HG03159 (cell line): ENCODE results near the gene CNTN1.

ENCODE experiments used
- ATAC-seq: cut with Tn5 transposase; IDR thresholded peaks from one replicate; pipeline ENCODE4 v1.9.1; 2021; ENCODE audit warnings: mild to moderate bottlenecking, moderate library complexity; ENCODE audit not compliant: unreplicated experiment

The CNTN1 gene

DNA sequence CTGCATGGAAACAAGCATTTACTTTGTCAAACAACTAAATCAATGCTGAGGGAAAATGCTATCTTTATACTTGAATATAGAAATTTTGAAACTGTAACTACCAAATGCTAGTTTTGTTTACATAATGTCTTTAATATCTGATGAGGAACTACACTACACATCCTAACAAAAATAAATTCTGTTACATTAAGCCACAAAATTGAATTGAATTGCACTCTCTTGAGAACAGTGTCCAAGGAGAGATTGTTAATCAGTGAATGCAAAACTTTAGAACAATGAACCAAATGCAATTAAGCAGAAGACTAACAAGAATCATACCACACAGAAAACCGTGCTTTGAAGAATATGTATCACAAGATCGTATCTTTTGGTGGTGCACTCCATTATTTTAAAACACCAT lies 141.6 kb downstream of the CNTN1 start:
- ATAC-seq: no peak

- ATAC-seq: no peak
These were observed 142.1 kb downstream of the CNTN1 start for GRCh38 chr12:40834321-40834720.

GRCh38 chr12:40837891-40838429 lies 145.7 kb downstream of the CNTN1 start:
- ATAC-seq: no peak

GRCh38 chr12:40843495-40843894 lies 151.3 kb downstream of the CNTN1 start:
- ATAC-seq: no peak

GRCh38 chr12:40853221-40853620 lies 161.0 kb downstream of the CNTN1 start:
- no peak for ATAC-seq

DNA sequence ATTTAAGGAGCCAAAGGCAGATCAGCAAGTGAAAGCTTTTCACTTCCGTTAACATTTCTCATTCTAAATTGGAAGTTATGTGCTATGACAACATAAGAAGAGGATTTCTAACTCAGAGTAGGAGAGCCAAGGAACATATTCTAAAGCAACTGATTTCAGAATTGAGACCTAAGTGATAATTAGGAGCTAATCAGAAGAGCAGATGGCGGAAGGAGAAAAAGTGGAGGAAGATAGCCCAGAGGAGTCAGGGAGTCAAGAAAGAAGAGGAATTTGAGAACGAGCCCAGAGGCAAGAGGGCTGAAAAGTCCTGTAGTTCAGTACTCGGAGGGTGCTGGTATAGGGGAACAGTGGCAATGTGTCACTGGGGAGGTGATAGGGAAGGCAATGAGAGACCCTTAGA lies 162.4 kb downstream of the CNTN1 start:
- no peak for ATAC-seq

GRCh38 chr12:40864891-40865290 lies 172.7 kb downstream of the CNTN1 start:
- ATAC-seq: no peak

DNA sequence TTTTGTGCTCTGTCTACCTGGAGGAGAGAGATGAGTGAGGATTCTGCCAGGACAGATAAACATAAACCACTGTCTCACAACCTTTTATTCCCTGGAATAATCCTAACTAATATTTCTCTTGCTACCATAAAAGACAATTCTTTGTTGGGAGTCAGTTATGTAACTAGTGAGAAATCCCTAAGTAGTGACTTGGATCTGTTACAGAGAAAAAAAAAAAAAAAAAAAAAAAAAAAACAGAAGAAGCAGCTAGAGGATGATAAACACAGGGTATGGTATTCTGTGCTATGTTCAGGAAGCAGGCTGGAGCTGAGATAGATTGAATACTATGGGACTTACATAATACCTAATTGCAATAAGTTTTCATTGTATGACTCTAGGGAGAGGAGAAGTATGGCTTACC lies 178.7 kb downstream of the CNTN1 start:
- ATAC-seq: no peak

DNA sequence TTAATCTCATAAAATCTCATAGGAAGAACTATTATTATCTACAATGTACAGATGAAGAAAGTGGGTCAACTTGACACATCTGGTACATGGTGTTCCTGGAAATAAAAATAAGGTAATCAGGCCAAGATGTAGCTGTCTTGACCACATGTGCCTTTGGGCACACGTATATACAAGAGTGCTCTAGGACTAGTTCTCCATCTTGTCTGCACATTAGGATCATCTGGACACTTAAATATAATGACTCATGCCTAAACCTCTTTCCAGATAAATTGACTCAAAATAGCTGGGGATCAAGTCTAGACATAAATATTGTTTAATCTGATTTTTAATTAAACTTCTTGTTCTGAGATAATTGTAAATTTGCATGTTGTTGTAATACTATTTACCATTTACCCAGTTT lies 182.6 kb downstream of the CNTN1 start:
- no peak for ATAC-seq

- ATAC-seq: no peak
These were observed 197.1 kb downstream of the CNTN1 start for GRCh38 chr12:40889329-40889728.

- no peak for ATAC-seq
These were observed 200.3 kb downstream of the CNTN1 start for GRCh38 chr12:40892528-40892927.

GRCh38 chr12:40898505-40898904 lies 206.3 kb downstream of the CNTN1 start:
- ATAC-seq: no peak

DNA sequence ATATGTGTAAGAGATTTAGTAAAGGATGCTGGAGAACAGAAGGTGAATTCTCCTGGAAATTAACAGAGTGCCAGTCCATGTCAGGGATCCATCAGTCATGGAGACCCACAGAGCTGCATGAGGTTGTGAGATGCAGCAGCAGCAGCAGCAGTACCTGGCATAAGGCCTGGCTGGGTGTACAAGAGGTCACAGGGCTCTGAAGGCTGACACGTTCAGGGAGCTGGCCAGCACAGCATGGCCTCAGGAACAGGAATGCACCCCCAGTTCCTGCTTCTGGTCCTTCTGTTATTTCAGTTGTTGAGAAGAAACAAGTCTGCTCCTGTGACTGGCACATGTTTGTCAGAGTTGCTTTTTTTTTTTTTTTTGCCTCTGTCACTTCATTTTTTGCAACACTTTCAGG lies 210.8 kb downstream of the CNTN1 start:
- no peak for ATAC-seq

GRCh38 chr12:40907115-40907527 lies 214.9 kb downstream of the CNTN1 start:
- ATAC-seq: peak; percentile 80

DNA sequence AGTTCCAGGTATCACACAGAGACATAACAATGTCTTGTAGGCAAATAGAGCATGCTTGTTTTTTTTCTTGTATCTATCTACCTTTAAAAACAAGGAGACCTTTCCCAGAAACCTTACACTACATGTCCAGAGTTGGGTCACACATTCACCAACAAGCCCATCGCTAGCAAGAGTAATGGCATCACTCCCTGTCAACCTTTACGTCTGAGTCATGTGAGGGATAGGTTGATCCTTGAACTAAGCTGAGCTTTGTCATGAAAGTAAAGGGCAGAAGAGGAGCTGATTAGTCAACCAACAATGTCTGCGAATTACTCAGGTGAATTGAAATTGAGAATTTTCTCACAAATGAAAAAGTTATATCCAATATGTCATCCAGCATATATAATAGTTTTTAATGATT lies 219.4 kb downstream of the CNTN1 start:
- ATAC-seq: no peak

DNA sequence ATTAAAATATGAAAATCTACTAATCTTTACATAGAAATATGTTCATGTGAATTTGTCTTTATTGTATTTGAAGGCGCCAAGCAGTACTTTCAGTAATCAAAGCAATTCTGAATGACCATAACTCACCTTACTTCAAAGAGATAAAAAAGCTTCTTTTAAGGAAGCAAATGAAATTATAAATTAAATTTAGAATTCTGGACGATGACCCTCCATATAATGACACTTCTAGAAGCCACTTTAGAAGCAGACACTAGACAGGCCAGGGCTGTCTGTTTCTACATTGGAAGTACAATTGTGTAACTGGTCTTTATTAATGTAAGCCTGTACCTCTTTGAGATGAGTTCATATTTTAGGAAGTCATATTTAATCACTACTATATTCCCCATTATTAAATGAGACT lies 222.9 kb downstream of the CNTN1 start:
- ATAC-seq: no peak

DNA sequence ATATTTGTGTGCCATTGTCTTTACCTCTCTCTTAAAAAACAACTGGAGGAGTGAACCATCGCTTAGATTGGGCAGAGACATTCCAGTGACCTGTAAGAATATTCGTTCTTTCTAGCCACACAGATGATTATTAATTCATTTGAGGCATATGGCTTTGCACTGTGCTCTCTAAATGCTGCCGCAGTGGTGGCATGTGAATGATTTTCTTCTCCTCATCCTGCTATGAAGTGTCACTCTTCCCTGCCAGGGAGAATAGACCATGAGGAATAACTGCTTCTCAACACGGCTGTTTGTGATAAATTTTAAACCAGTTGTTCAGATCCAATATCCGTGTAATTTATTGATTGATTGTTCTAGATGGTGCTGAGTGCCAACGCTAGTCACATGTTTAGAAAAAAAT lies 225.3 kb downstream of the CNTN1 start:
- ATAC-seq: no peak

DNA sequence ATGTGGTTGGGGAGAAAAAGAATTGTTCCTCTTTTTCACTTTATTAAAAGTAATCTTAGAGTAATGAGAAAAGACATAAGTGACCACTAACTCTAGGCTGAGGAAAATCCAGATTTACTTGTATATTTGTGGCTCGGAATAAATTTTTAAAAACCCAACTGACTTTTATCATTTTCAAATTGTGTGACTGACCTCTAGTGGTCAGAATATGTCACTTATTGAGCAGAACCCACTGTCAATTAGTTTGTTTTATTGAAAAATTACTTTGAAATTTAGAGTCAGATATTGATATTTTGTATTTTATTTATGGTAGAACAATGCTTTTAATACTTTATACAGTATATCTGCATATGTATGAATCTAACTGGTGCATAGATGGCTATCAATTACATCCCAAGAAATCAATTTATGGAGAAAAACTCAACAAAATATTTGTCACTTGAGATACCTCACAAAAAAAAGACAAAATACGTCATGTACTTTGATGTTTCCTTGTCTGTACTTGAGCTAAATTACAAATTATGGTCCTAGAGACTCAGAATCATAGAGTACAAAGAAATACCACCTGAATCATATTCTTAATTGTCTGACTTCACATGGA lies 229.4 kb downstream of the CNTN1 start:
- ATAC-seq: no peak

- ATAC-seq: no peak
These were observed 245.7 kb downstream of the CNTN1 start for GRCh38 chr12:40937891-40938290.

DNA sequence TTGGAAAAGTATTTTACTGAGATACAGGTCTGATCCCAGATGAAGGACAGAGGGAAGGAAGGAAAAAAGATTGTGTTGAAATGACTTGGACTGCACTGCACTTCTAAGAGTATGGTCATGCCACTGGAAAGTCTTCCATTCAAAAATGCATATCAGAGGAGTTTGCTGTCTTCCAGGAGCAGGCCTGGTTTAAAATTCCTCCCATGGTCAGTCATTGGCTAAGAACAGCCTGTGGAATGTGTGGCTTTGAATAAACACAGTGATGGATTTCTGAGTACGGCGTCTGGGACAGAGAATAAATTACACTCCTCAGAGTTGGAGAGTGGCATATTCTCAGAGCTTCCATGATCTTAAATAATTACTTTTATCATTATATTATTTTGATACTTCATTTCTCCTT lies 250.1 kb downstream of the CNTN1 start:
- ATAC-seq: no peak

- ATAC-seq: no peak
These were observed 253.5 kb downstream of the CNTN1 start for GRCh38 chr12:40945772-40946171.

DNA sequence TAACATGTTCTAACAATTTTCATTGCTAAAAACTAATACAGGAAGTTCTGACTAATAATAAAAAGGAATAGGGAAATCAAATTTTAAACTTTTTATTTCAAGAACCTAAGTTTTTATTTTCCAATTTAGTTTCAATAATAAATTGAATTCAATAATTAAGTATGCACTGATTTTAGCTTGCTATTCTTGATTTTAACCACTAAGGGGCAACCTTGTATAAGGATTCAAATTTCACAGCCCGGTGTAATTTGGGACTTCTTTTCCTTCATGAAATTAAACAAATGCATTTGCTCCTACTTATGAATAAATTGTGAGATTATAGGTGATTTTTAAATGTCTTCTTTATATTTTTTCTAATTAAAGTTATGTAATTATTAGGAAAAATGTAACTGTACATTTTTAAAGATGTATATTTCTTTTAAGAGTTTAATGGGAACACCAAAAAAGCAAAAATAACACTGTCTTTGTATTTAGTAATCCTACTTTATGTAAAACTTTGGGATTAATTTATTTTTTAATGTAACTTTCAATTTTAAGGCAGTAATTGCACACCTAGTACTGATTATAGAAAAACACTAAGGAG lies 254.5 kb downstream of the CNTN1 start:
- ATAC-seq: no peak

DNA sequence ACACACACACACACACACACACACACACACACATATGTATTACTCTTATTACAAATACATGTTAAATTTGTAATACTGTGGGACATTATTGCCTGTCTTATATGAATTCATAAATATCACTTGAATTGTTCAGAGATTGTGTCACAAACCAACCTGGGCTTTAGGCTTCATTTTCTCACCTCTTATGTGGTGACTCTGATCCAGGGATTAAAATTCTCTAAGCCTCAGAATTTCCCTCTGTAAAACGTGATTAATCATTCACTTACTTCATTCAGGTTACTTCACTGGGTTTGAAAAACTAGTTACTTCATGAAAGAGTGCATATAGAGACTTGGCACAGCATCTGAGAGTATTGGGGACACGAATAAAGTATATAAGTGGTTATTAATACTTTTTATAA lies 255.6 kb downstream of the CNTN1 start:
- ATAC-seq: no peak
